K562 (cell line): ENCODE data around the gene LRRC25. TPM values are rescaled to one million over a fixed set of nuclear protein-coding genes. Genes with fewer than 3 reads are reported as not detected.

Source experiments
- ETV5 ChIP-seq: sonication (generic); formaldehyde crosslinking; IDR thresholded peaks from 2 replicates; pipeline ENCODE4 v1.4.0; 2020; ENCODE audit warnings: low read depth, mild to moderate bottlenecking, missing genetic modification reagents
- FOXP1 ChIP-seq: sonication (generic); formaldehyde crosslinking; IDR thresholded peaks from 2 replicates; pipeline ENCODE4 v1.8.0; 2022; ENCODE audit warnings: mild to moderate bottlenecking, missing genetic modification reagents
- FUS ChIP-seq: fragments of 200-400 bp; formaldehyde crosslinking; optimal IDR thresholded peaks from 2 replicates; pipeline ENCODE3; 2017; ENCODE audit warnings: low read depth, low read length
- KDM4B ChIP-seq, 2 experiments: fragments of 450-650 bp in 1 of 2; sonication (generic) in 1 of 2; IDR thresholded peaks; 2 replicates each; pipeline ENCODE4 v1.6.1; 2016 to 2017; ENCODE audit warnings: borderline replicate concordance in 2 of 2, antibody characterized with exemption in 1 of 2, low read depth in 1 of 2, mild to moderate bottlenecking in 1 of 2
- MEF2D ChIP-seq: conservative IDR thresholded peaks from 2 replicates; pipeline ENCODE4 v1.6.1; 2016; ENCODE audit warnings: low read depth, missing genetic modification characterization, missing compliant biosample characterization
- MEIS2 ChIP-seq: fragments of 450-650 bp; IDR thresholded peaks from 2 replicates; pipeline ENCODE4 v1.6.1; 2014; ENCODE audit warnings: mild to moderate bottlenecking; ENCODE audit not compliant: partially characterized antibody
- PTTG1 ChIP-seq: fragments of 450-650 bp; IDR thresholded peaks from 2 replicates; pipeline ENCODE4 v1.6.1; 2016; ENCODE audit warnings: low read depth, mild to moderate bottlenecking, missing genetic modification characterization, missing compliant biosample characterization
- RFX7 ChIP-seq: fragments of 250-450 bp; sonication (Bioruptor Pico); IDR thresholded peaks from 2 replicates; pipeline ENCODE4 v1.5.1; 2021; ENCODE audit warnings: mild to moderate bottlenecking
- SIN3B ChIP-seq: fragments of 450-650 bp; IDR thresholded peaks from 2 replicates; pipeline ENCODE4 v1.6.1; 2017; ENCODE audit warnings: low read depth, mild to moderate bottlenecking, moderate library complexity
- SUPT5H ChIP-seq: fragments of 450-650 bp; IDR thresholded peaks from 2 replicates; pipeline ENCODE4 v1.6.1; 2016
- TCF3 ChIP-seq: sonication (generic); formaldehyde crosslinking; IDR thresholded peaks from 2 replicates; pipeline ENCODE4 v1.4.0; 2020; ENCODE audit warnings: mild to moderate bottlenecking, missing genetic modification reagents
- WHSC1 ChIP-seq: IDR thresholded peaks from one replicate; pipeline ENCODE4 v1.6.1; 2012; ENCODE audit warnings: low read length, control low read depth, inconsistent platforms
- ZBTB26 ChIP-seq: fragments of 450-650 bp; formaldehyde crosslinking; IDR thresholded peaks from 2 replicates; pipeline ENCODE4 v1.4.0; 2022; ENCODE audit warnings: missing genetic modification characterization
- ZBTB40 ChIP-seq, 2 experiments: fragments of 450-650 bp in 1 of 2; sonication (generic) in 1 of 2; formaldehyde crosslinking in 1 of 2; IDR thresholded peaks; 2 replicates each; pipeline versions ENCODE4 v1.7.1 to v1.9.0; 2016 to 2022; ENCODE audit warnings: inconsistent platforms in 1 of 2, mild to moderate bottlenecking in 1 of 2, missing genetic modification reagents in 1 of 2
- ZNF3 ChIP-seq: fragments of 250-450 bp; sonication (Bioruptor Pico); IDR thresholded peaks from 2 replicates; pipeline ENCODE4 v1.5.0; 2021; ENCODE audit warnings: mild to moderate bottlenecking, moderate library complexity
- ZNF316 ChIP-seq: fragments of 450-650 bp; IDR thresholded peaks from 2 replicates; pipeline ENCODE4 v1.6.1; 2016
- ZSCAN29 ChIP-seq: fragments of 450-650 bp; IDR thresholded peaks from 2 replicates; pipeline ENCODE4 v1.6.1; 2017
- polyA plus RNA-seq, 8 experiments: library from polyadenylated mRNA; depleted of rRNA in 4 of 8; stranded (reverse) in 5 of 8; unstranded in 3 of 8; fragments of >200 nt; fragmentation: Nextera tagmentation in 2 of 8; fragmentation: Illumina TruSeq in 1 of 8; extraction: Ambion mirVana in 2 of 8; extraction: Trizol in 1 of 8; gene quantifications; 2 replicates each; pipeline versions ENCODE4 v1.2.1 to v1.2.3, GENCODE V29; 2011 to 2014; ENCODE audit warnings: inconsistent platforms in 1 of 8, missing spikeins in 1 of 8
- total RNA-seq, 7 experiments: library from RNA; depleted of rRNA in 6 of 7; stranded (reverse); fragments of >200 nt in 6 of 7; fragmentation: Illumina TruSeq in 2 of 7; extraction: Trizol in 2 of 7; gene quantifications; 2 replicates each; pipeline versions ENCODE4 v1.2.1 to v1.2.3, GENCODE V29; 2011 to 2021; ENCODE audit warnings: low replicate concordance in 1 of 7
- TF ChIP-seq, protein P1 (sequence below): sonication (generic); formaldehyde crosslinking; IDR thresholded peaks from 2 replicates; pipeline ENCODE4 v1.8.0; 2022; ENCODE audit warnings: missing genetic modification reagents, mild to moderate bottlenecking, borderline replicate concordance

LRRC25 gene
- total and polyA plus RNA-seq, 9 of the 15 experiments (the other 6 are each of a cell fraction or from before 2014, with no cell fraction given): 0.07 to 0.36 (median 0.10) TPM; not detected in 3

DNA sequence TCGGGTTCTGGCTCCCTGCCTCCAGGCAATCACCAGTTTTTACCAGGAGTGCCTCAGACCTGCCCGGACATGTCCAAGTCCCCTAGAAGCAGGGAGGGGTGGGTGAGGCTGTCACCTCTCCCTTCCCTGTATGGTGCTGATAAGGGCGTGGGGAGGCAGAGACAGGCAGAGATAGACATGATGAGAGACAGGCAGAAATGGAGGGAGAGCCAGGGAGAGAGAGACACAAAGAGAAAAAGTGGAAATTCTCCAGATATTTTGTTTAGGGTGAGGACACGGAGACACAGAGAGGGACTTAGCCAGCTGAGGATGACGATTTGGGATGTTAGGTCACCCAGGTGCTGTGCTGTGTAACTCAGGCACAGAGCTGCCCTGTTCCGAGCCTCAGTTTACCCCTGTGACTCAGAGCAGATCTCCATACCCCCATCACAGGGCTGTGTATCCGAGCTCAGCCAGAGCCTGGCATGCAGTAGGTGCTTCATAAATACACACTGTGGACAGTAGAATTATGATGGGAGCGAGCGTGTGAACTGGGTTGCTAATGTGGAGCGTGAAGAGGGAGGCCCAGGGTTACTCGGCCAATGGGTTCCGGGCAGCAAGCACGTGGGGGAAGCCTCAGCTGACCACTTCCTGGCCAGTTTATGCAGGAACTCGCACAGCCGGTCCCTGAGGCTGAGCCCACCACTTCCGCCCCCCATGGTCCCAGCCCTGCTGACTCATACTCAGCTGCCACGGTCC, 23.4 kb downstream of the LRRC25 start (continued):
- TF ChIP-seq ZBTB40 (IDR thresholded peaks at IDR 0.05) (peak; percentile 94), ZBTB40 (CRISPR knock-in tag; IDR thresholded peaks at IDR 0.05) (no peak), MEF2D (tag) (peak; percentile 47; the same call in 1 of the 2 replicates), KDM4B (IDR thresholded peaks at IDR 0.05; ENCODE audit: borderline replicate concordance in 2 of 2, low read depth in 1 of 2) (peak in 1 of 2 experiments; percentile 90; a peak in 1 of 4 replicates), ZSCAN29 (no peak; the same call in 1 of the 2 replicates), SIN3B (peak; percentile 59; the same call in 1 of the 2 replicates), SUPT5H (peak; percentile 70), RFX7 (CRISPR knock-in tag) (no peak), ZNF3 (no peak), ETV5 (CRISPR knock-in tag) (peak; percentile 99), FUS (no peak), WHSC1 (no peak), ZBTB26 (CRISPR knock-in tag) (no peak), MEIS2 (peak; percentile 95), ZNF316 (peak; percentile 81), TCF3 (peak; percentile 98), PTTG1 (tag) (no peak), FOXP1 (CRISPR knock-in tag) (peak; percentile 92; the same call in 1 of the 2 replicates)
- TF ChIP-seq, protein P1, sequence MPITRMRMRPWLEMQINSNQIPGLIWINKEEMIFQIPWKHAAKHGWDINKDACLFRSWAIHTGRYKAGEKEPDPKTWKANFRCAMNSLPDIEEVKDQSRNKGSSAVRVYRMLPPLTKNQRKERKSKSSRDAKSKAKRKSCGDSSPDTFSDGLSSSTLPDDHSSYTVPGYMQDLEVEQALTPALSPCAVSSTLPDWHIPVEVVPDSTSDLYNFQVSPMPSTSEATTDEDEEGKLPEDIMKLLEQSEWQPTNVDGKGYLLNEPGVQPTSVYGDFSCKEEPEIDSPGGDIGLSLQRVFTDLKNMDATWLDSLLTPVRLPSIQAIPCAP (CRISPR knock-in tag): no peak
